Anterior cingulate cortex (tissue), 58 donors: Measurements from ENCODE around the gene FARSA.
A peak's percentile ranks its signal among the peaks of the same experiment; 100 is the strongest.
"Not testable (repeated sequence)": the region's sequence is repeated elsewhere in the genome, so short reads cannot be mapped to it uniquely, and the experiment has no call there.

Experiments
- DNase-seq, 58 donors: peaks; one replicate each; lab custom pipeline; 2025; lab: John Stamatoyannopoulos, UW

FARSA gene

GRCh38 chr19:12955575-12955974 lies 22.1 kb upstream of the FARSA start:
- DNase-seq = not testable (repeated sequence)

GRCh38 chr19:12954612-12954962 lies 21.1 kb upstream of the FARSA start:
- DNase-seq = no peak

GRCh38 chr19:12953799-12954611 lies 20.5 kb upstream of the FARSA start:
- DNase-seq = peak in 1 of 58 donors; percentile 30

GRCh38 chr19:12953138-12953798 lies 19.8 kb upstream of the FARSA start:
- DNase-seq = peak in 52 of 58 donors; percentile 1 to 74 (median 48)

GRCh38 chr19:12952488-12953137 lies 19.1 kb upstream of the FARSA start:
- DNase-seq = peak in 3 of 58 donors; percentile 51 to 60 (median 54)

- DNase-seq = not testable (repeated sequence)
Measured at GRCh38 chr19:12952050-12952449, 18.5 kb upstream of the FARSA start.

GRCh38 chr19:12949363-12950283 lies 16.1 kb upstream of the FARSA start:
- DNase-seq = no peak

GRCh38 chr19:12948612-12949362 lies 15.3 kb upstream of the FARSA start:
- no peak for DNase-seq

GRCh38 chr19:12947702-12948611 lies 14.4 kb upstream of the FARSA start:
- DNase-seq = peak in 2 of 58 donors; percentile 9

- no peak for DNase-seq
Measured at GRCh38 chr19:12946731-12947496, 13.4 kb upstream of the FARSA start.

GRCh38 chr19:12946092-12946721 lies 12.7 kb upstream of the FARSA start:
- peak in 12 of 58 donors; percentile 27 to 79 (median 46) for DNase-seq

GRCh38 chr19:12945479-12946091 lies 12.1 kb upstream of the FARSA start, which contains the start of gene RAD23A:
Gene RAD23A (plus strand): TSS chr19:12945862. CDS start chr19:12945949, 87 bp downstream.
- DNase-seq = peak; percentile 38 to 93 (median 87)

GRCh38 chr19:12944104-12944674 lies 10.7 kb upstream of the FARSA start:
- no peak for DNase-seq

- DNase-seq = no peak
Measured at GRCh38 chr19:12943437-12944044, 10.0 kb upstream of the FARSA start.

- DNase-seq = no peak
Measured at GRCh38 chr19:12940897-12941296, 7.4 kb upstream of the FARSA start.

- DNase-seq = no peak
Measured at GRCh38 chr19:12939975-12940423, 6.5 kb upstream of the FARSA start.
